ENCODE results near the gene CHRM1. TPM values are rescaled to one million over a fixed set of nuclear protein-coding genes. Genes with fewer than 3 reads are reported as not detected.

The CHRM1 gene
- total and polyA plus RNA-seq, 5 donors: 0.07 to 0.24 (median 0.09) TPM; not detected in 2

- intact Hi-C loops (cut with DNase I): no loop called here
- Histone ChIP-seq H3K4me1 (ENCODE audit: control insufficient read depth, insufficient read depth, low read length) (no peaks in the 10 kb centered on the region), H3K27ac (ENCODE audit: low read length) (no peak overlapping the region), H3K4me3 (ENCODE audit: low read length) (peak overlapping the region; percentile 29), H3K9me3 (ENCODE audit: control insufficient read depth, low read length) (no peaks in the 10 kb centered on the region), H3K27me3 (ENCODE audit: control insufficient read depth, insufficient read depth) (no peaks in the 10 kb centered on the region)
- DNase-seq (peak in 2 of 3 donors; percentile 37 to 71), ATAC-seq (peak; percentile 10 to 46)
- WGBS: 4% methylated on average over 71 of the region's 71 CpGs
These were observed 4.8 kb upstream of the CHRM1 start for GRCh38 chr11:62925745-62926679.

- DNase-seq: no peak
- intact Hi-C loops (cut with DNase I): no loop called here
- no peak overlapping the region for H3K27ac ChIP-seq (ENCODE audit: low read length)
- no peaks in the 10 kb centered on the region for H3K27me3 ChIP-seq (ENCODE audit: control insufficient read depth, insufficient read depth)
- no peaks in the 10 kb centered on the region for H3K4me1 ChIP-seq (ENCODE audit: control insufficient read depth, insufficient read depth, low read length)
- H3K9me3 ChIP-seq (ENCODE audit: control insufficient read depth, low read length): no peaks in the 10 kb centered on the region
- 51% methylated on average over 14 of the region's 14 CpGs for WGBS
- H3K4me3 ChIP-seq (ENCODE audit: low read length): peak overlapping the region; percentile 29
- no peak for ATAC-seq
These were observed 4.1 kb upstream of the CHRM1 start for GRCh38 chr11:62925308-62925707.

- WGBS: 3% methylated on average over 52 of the region's 52 CpGs
- H3K4me1 ChIP-seq (ENCODE audit: control insufficient read depth, insufficient read depth, low read length): no peaks in the 10 kb centered on the region
- DNase-seq (no peak), ATAC-seq (no peak)
- no peaks in the 10 kb centered on the region for H3K27me3 ChIP-seq (ENCODE audit: control insufficient read depth, insufficient read depth)
- peak overlapping the region; percentile 27 for H3K4me3 ChIP-seq (ENCODE audit: low read length)
- no peaks in the 10 kb centered on the region for H3K9me3 ChIP-seq (ENCODE audit: control insufficient read depth, low read length)
- no peak overlapping the region for H3K27ac ChIP-seq (ENCODE audit: low read length)
- intact Hi-C loops (cut with DNase I): no loop called here
These were observed 2.6 kb upstream of the CHRM1 start for GRCh38 chr11:62923601-62924411.

GRCh38 chr11:62922653-62923431 is 1.7 kb upstream of the CHRM1 start:
- no peak overlapping the region for H3K4me3 ChIP-seq (ENCODE audit: low read length)
- H3K27me3 ChIP-seq (ENCODE audit: control insufficient read depth, insufficient read depth): no peaks in the 10 kb centered on the region
- WGBS: 38% methylated on average over 24 of the region's 24 CpGs
- H3K4me1 ChIP-seq (ENCODE audit: control insufficient read depth, insufficient read depth, low read length): no peaks in the 10 kb centered on the region
- no peaks in the 10 kb centered on the region for H3K9me3 ChIP-seq (ENCODE audit: control insufficient read depth, low read length)
- DNase-seq (no peak), ATAC-seq (peak in 1 of 2 donors; percentile 10)
- intact Hi-C loops (cut with DNase I): no loop called here
- no peak overlapping the region for H3K27ac ChIP-seq (ENCODE audit: low read length)

GRCh38 chr11:62922189-62922589 is 1.0 kb upstream of the CHRM1 start:
- DNase-seq (no peak), ATAC-seq (no peak)
- H3K4me1 ChIP-seq (ENCODE audit: control insufficient read depth, insufficient read depth, low read length): no peaks in the 10 kb centered on the region
- intact Hi-C loops (cut with DNase I): no loop called here
- H3K27me3 ChIP-seq (ENCODE audit: control insufficient read depth, insufficient read depth): no peaks in the 10 kb centered on the region
- WGBS: 53% methylated on average over 4 of the region's 4 CpGs
- H3K4me3 ChIP-seq (ENCODE audit: low read length): no peak overlapping the region
- no peaks in the 10 kb centered on the region for H3K9me3 ChIP-seq (ENCODE audit: control insufficient read depth, low read length)
- no peak overlapping the region for H3K27ac ChIP-seq (ENCODE audit: low read length)

GRCh38 chr11:62921573-62922188 is 518 bp upstream of the CHRM1 start:
- no peaks in the 10 kb centered on the region for H3K9me3 ChIP-seq (ENCODE audit: control insufficient read depth, low read length)
- H3K4me1 ChIP-seq (ENCODE audit: control insufficient read depth, insufficient read depth, low read length): no peaks in the 10 kb centered on the region
- 25% methylated on average over 19 of the region's 19 CpGs for whole genome bisulfite sequencing
- DNase-seq (no peak), ATAC-seq (peak in 1 of 2 donors; percentile 13)
- intact Hi-C loops (cut with DNase I): no loop called here
- no peak overlapping the region for H3K4me3 ChIP-seq (ENCODE audit: low read length)
- H3K27ac ChIP-seq (ENCODE audit: low read length): no peak overlapping the region
- H3K27me3 ChIP-seq (ENCODE audit: control insufficient read depth, insufficient read depth): no peaks in the 10 kb centered on the region

GRCh38 chr11:62919898-62920640 is 1.1 kb downstream of the CHRM1 start:
- intact Hi-C loops (cut with DNase I): no loop called here
- 60% methylated on average over 11 of the region's 11 CpGs for WGBS
- Histone ChIP-seq H3K4me1 (ENCODE audit: control insufficient read depth, insufficient read depth, low read length) (no peaks in the 10 kb centered on the region), H3K27me3 (ENCODE audit: control insufficient read depth, insufficient read depth) (no peaks in the 10 kb centered on the region), H3K4me3 (ENCODE audit: low read length) (no peak overlapping the region), H3K27ac (ENCODE audit: low read length) (no peak overlapping the region), H3K9me3 (ENCODE audit: control insufficient read depth, low read length) (no peaks in the 10 kb centered on the region)
- ATAC-seq (peak in 1 of 2 donors; percentile 12), DNase-seq (no peak)

- ATAC-seq (no peak), DNase-seq (no peak)
- intact Hi-C loops (cut with DNase I): no loop called here
- WGBS: 90% methylated on average over 10 of the region's 10 CpGs
- Histone ChIP-seq H3K4me1 (ENCODE audit: control insufficient read depth, insufficient read depth, low read length) (no peaks in the 10 kb centered on the region), H3K27me3 (ENCODE audit: control insufficient read depth, insufficient read depth) (no peaks in the 10 kb centered on the region), H3K9me3 (ENCODE audit: control insufficient read depth, low read length) (no peaks in the 10 kb centered on the region), H3K27ac (ENCODE audit: low read length) (no peak overlapping the region), H3K4me3 (ENCODE audit: low read length) (no peak overlapping the region)
These were observed 1.7 kb downstream of the CHRM1 start for GRCh38 chr11:62919476-62919875.

GRCh38 chr11:62918531-62918930 is 2.6 kb downstream of the CHRM1 start:
- no peaks in the 10 kb centered on the region for H3K4me1 ChIP-seq (ENCODE audit: control insufficient read depth, insufficient read depth, low read length)
- no peaks in the 10 kb centered on the region for H3K27me3 ChIP-seq (ENCODE audit: control insufficient read depth, insufficient read depth)
- no peaks in the 10 kb centered on the region for H3K9me3 ChIP-seq (ENCODE audit: control insufficient read depth, low read length)
- no peak for ATAC-seq
- intact Hi-C loops (cut with DNase I): no loop called here
- 41% methylated on average over 5 of the region's 5 CpGs for WGBS
- H3K27ac ChIP-seq (ENCODE audit: low read length): no peak overlapping the region
- no peak for DNase-seq
- no peak overlapping the region for H3K4me3 ChIP-seq (ENCODE audit: low read length)
